ENCODE measurements around the gene AHDC1. TPM values are rescaled to one million over a fixed set of nuclear protein-coding genes. Genes with fewer than 3 reads are reported as not detected.

Gene AHDC1
- total and polyA plus RNA-seq, 2 of the 13 experiments (the other 11 are each of a cell fraction or from before 2014, with no cell fraction given): 1.0 to 2.7 TPM

- TF ChIP-seq HIVEP1 (CRISPR knock-in tag; IDR thresholded peaks at IDR 0.05) (no peak), ZBTB46 (CRISPR knock-in tag; IDR thresholded peaks at IDR 0.05; ENCODE audit: borderline replicate concordance) (no peak), ATAD3A (CRISPR knock-in tag; IDR thresholded peaks at IDR 0.05) (no peak), SP1 (IDR thresholded peaks at IDR 0.05) (no peak), SP1 (CRISPR knock-in tag; IDR thresholded peaks at IDR 0.05) (no peak), KDM5B (CRISPR knock-in tag; IDR thresholded peaks at IDR 0.05; ENCODE audit: borderline replicate concordance) (no peak), HMGXB4 (CRISPR knock-in tag; IDR thresholded peaks at IDR 0.05; ENCODE audit: borderline replicate concordance in 1 of 2, low read depth in 1 of 2) (peak in 1 of 2 experiments; percentile 37; a peak in 1 of 4 replicates), ZNF597 (CRISPR knock-in tag; IDR thresholded peaks at IDR 0.05) (no peak), CTCF (CRISPR knock-in tag; IDR thresholded peaks at IDR 0.05) (no peak), ZNF747 (CRISPR knock-in tag; IDR thresholded peaks at IDR 0.05; ENCODE audit: borderline replicate concordance) (no peak), XRCC5 (optimal IDR thresholded peaks at IDR 0.05; ENCODE audit: low read length) (no peak), AHR (CRISPR knock-in tag; IDR thresholded peaks at IDR 0.05) (no peak), MEF2D (CRISPR knock-in tag; IDR thresholded peaks at IDR 0.05) (0 out of 2 replicates have a peak, but pooled peaks have one; percentile 41), BORCS8-MEF2B (CRISPR knock-in tag; IDR thresholded peaks at IDR 0.05) (no peak), BCL6 (CRISPR knock-in tag; IDR thresholded peaks at IDR 0.05) (no peak)
- TF ChIP-seq, protein P1, sequence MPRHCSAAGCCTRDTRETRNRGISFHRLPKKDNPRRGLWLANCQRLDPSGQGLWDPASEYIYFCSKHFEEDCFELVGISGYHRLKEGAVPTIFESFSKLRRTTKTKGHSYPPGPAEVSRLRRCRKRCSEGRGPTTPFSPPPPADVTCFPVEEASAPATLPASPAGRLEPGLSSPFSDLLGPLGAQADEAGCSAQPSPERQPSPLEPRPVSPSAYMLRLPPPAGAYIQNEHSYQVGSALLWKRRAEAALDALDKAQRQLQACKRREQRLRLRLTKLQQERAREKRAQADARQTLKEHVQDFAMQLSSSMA (CRISPR knock-in tag; IDR thresholded peaks at IDR 0.05): no peak
- TF ChIP-seq, protein P2, sequence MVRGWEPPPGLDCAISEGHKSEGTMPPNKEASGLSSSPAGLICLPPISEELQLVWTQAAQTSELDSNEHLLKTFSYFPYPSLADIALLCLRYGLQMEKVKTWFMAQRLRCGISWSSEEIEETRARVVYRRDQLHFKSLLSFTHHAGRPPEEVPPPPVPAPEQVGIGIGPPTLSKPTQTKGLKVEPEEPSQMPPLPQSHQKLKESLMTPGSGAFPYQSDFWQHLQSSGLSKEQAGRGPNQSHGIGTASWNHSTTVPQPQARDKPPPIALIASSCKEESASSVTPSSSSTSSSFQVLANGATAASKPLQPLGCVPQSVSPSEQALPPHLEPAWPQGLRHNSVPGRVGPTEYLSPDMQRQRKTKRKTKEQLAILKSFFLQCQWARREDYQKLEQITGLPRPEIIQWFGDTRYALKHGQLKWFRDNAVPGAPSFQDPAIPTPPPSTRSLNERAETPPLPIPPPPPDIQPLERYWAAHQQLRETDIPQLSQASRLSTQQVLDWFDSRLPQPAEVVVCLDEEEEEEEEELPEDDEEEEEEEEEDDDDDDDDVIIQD (CRISPR knock-in tag; IDR thresholded peaks at IDR 0.05; ENCODE audit: low read depth): no peak
- TF ChIP-seq, protein P3, sequence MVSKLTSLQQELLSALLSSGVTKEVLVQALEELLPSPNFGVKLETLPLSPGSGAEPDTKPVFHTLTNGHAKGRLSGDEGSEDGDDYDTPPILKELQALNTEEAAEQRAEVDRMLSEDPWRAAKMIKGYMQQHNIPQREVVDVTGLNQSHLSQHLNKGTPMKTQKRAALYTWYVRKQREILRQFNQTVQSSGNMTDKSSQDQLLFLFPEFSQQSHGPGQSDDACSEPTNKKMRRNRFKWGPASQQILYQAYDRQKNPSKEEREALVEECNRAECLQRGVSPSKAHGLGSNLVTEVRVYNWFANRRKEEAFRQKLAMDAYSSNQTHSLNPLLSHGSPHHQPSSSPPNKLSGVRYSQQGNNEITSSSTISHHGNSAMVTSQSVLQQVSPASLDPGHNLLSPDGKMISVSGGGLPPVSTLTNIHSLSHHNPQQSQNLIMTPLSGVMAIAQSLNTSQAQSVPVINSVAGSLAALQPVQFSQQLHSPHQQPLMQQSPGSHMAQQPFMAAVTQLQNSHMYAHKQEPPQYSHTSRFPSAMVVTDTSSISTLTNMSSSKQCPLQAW (CRISPR knock-in tag; IDR thresholded peaks at IDR 0.05): 0 out of 2 replicates have a peak, but pooled peaks have one; percentile 47
Observed at GRCh38 chr1:27517907-27518718, 85.8 kb downstream of the AHDC1 start (continued).

All from HepG2 (cell line).